HepG2 (cell line): Measurements from ENCODE around the gene MNT. TPM values are rescaled to one million over a fixed set of nuclear protein-coding genes. Genes with fewer than 3 reads are reported as not detected.

ENCODE experiments used
- ATAC-seq: fragments of 200-7000 bp; cut with Tn5 transposase; 3 replicates; pipeline ENCODE4 v1.9.1; 2020; ENCODE audit warnings: mild to moderate bottlenecking, moderate library complexity
- BruUV-seq: library from RNA; stranded (reverse); fragments of 400-500 nt; replicated peaks from 2 replicates; lab custom pipeline; 2021; lab: Mats Ljungman, UMichigan
- CTCF ChIA-PET: fragments of 300-600 bp; formaldehyde crosslinking; extraction: SDS; loops from one replicate; lab custom pipeline; 2021; ENCODE audit warnings: low total read pairs, inconsistent platforms, low intra/inter-chr PET ratio; lab: Yijun Ruan, JAX
- POLR2A ChIA-PET: fragments of 350-600 bp; sonication (Branson Sonifier 250); formaldehyde crosslinking; loops from one replicate; lab custom pipeline; 2020; ENCODE audit warnings: antibody characterized with exemption, inconsistent platforms; lab: Yijun Ruan, JAX
- DNase-seq: peaks from one replicate; pipeline ENCODE4 v3.0.0-alpha.2; 2015; ENCODE audit warnings: low spot score
- FAIRE-seq: peaks from 3 replicates; lab custom pipeline; 2011; peaks lifted over from hg19 to GRCh38; lab: Jason Lieb, UNC
- H2AFZ ChIP-seq: one replicate; pipeline ENCODE4 v1.6.1; 2011; ENCODE audit warnings: low read length, inconsistent platforms
- H3K27ac ChIP-seq: fragments of 300-600 bp; 3 replicates; pipeline ENCODE4 v1.8.0; 2011; ENCODE audit warnings: mixed run types, mild to moderate bottlenecking, mixed read lengths, low read length, inconsistent platforms; ENCODE audit not compliant: insufficient read depth; ENCODE audit errors: extremely low read length
- H3K27me3 ChIP-seq, 2 experiments: fragments of 200-600 bp in 1 of 2; 2 replicates in 1 of 2; 3 replicates in 1 of 2; pipeline versions ENCODE4 v1.6.0 to v1.8.0; 2011; ENCODE audit warnings: low read length in 2 of 2, mild to moderate bottlenecking in 2 of 2, moderate library complexity in 2 of 2, inconsistent platforms in 1 of 2; ENCODE audit not compliant: insufficient read depth in 2 of 2, control insufficient read depth in 1 of 2
- H3K36me3 ChIP-seq, 2 experiments: fragments of 200-600 bp in 1 of 2; replicated peaks in 1 of 2; 2 replicates in 1 of 2; 3 replicates in 1 of 2; pipeline versions ENCODE4 v1.5.1 to v1.8.0; 2011; ENCODE audit warnings: low read length in 2 of 2, inconsistent platforms in 1 of 2; ENCODE audit not compliant: insufficient read depth in 2 of 2, control insufficient read depth in 1 of 2
- H3K4me1 ChIP-seq: 2 replicates; pipeline ENCODE4 v1.5.1; 2012; ENCODE audit warnings: low read length, inconsistent platforms; ENCODE audit not compliant: insufficient read depth
- H3K4me2 ChIP-seq: 2 replicates; pipeline ENCODE4 v1.6.0; 2011; ENCODE audit warnings: low read depth, low read length, inconsistent platforms
- H3K4me3 ChIP-seq, 3 experiments: fragments of 200-600 bp in 1 of 3; sonication (generic), shearing (Covaris generic) in 1 of 3; replicated peaks in 1 of 3; 2 replicates each; pipeline ENCODE4 v1.5.1; 2011 to 2016; ENCODE audit warnings: low read length in 3 of 3, inconsistent platforms in 2 of 3, low read depth in 2 of 3, mild to moderate bottlenecking in 2 of 3, control low read depth in 1 of 3, mixed read lengths in 1 of 3; ENCODE audit not compliant: insufficient read depth in 1 of 3
- H3K79me2 ChIP-seq: one replicate; pipeline ENCODE4 v1.6.1; 2011; ENCODE audit warnings: low read length, inconsistent platforms; ENCODE audit not compliant: insufficient read depth
- H3K9ac ChIP-seq: 2 replicates; pipeline ENCODE4 v1.6.0; 2011; ENCODE audit warnings: mild to moderate bottlenecking, low read depth, low read length, inconsistent platforms; ENCODE audit not compliant: insufficient read depth
- H3K9me3 ChIP-seq: 2 replicates; pipeline ENCODE4 v1.5.1; 2012; ENCODE audit warnings: mild to moderate bottlenecking, low read length
- H4K20me1 ChIP-seq: 2 replicates; pipeline ENCODE4 v1.6.0; 2011; ENCODE audit warnings: inconsistent platforms, mild to moderate bottlenecking, low read length, moderate library complexity; ENCODE audit not compliant: insufficient read depth
- AGO2 ChIP-seq: fragments of 200-400 bp; formaldehyde crosslinking; optimal IDR thresholded peaks from 2 replicates; pipeline ENCODE3; 2017; ENCODE audit warnings: mild to moderate bottlenecking, low read depth, low read length, moderate library complexity
- GRHL1 ChIP-seq: sonication (generic); formaldehyde crosslinking; conservative IDR thresholded peaks from 2 replicates; pipeline ENCODE4 v1.8.0; 2022; ENCODE audit warnings: missing genetic modification reagents
- HINFP ChIP-seq: sonication (generic); formaldehyde crosslinking; IDR thresholded peaks from 2 replicates; pipeline ENCODE4 v1.4.0; 2020; ENCODE audit warnings: low read depth, mild to moderate bottlenecking, missing genetic modification reagents
- KAT8 ChIP-seq: IDR thresholded peaks from 2 replicates; pipeline ENCODE4 v1.6.1; 2016; ENCODE audit warnings: missing genetic modification reagents, missing compliant biosample characterization
- RBM22 ChIP-seq: fragments of 200-400 bp; formaldehyde crosslinking; optimal IDR thresholded peaks from 2 replicates; pipeline ENCODE3; 2017; ENCODE audit warnings: mild to moderate bottlenecking, low read length, moderate library complexity
- SIX4 ChIP-seq: sonication (generic); formaldehyde crosslinking; IDR thresholded peaks from 2 replicates; pipeline ENCODE4 v1.4.0; 2020; ENCODE audit warnings: missing genetic modification reagents
- UBTF ChIP-seq: sonication (generic); formaldehyde crosslinking; IDR thresholded peaks from 2 replicates; pipeline ENCODE4 v1.4.0; 2020; ENCODE audit warnings: mild to moderate bottlenecking, missing genetic modification reagents
- ZBTB49 ChIP-seq: sonication (generic); formaldehyde crosslinking; IDR thresholded peaks from 2 replicates; pipeline ENCODE4 v1.4.0; 2020; ENCODE audit warnings: missing genetic modification reagents, borderline replicate concordance
- ZNF430 ChIP-seq: sonication (generic); formaldehyde crosslinking; IDR thresholded peaks from 2 replicates; pipeline ENCODE4 v1.9.0; 2021; ENCODE audit warnings: mild to moderate bottlenecking, missing genetic modification reagents
- ZNF512B ChIP-seq: sonication (generic); formaldehyde crosslinking; IDR thresholded peaks from 2 replicates; pipeline ENCODE4 v1.5.1; 2020; ENCODE audit warnings: missing genetic modification reagents, mild to moderate bottlenecking, borderline replicate concordance
- ZNF713 ChIP-seq: sonication (generic); formaldehyde crosslinking; IDR thresholded peaks from 2 replicates; pipeline ENCODE4 v1.4.0; 2020; ENCODE audit warnings: mild to moderate bottlenecking, missing genetic modification reagents
- ZNF878 ChIP-seq: sonication (generic); formaldehyde crosslinking; IDR thresholded peaks from 2 replicates; pipeline ENCODE4 v1.8.1; 2023; ENCODE audit warnings: mild to moderate bottlenecking, missing genetic modification reagents, moderate library complexity
- WGBS: methylation state at CpG from one replicate; pipeline ENCODE4 v1.1.6; 2017; ENCODE audit warnings: low lambda C conversion rate; 5-methylcytosine and 5-hydroxymethylcytosine counted together
- in situ Hi-C: cut with HindIII; loops from 2 replicates; pipeline ENCODE4 v1.10.0; 2017; ENCODE audit warnings: low pct_unique_long_range_greater_than_20kb; ENCODE audit not compliant: extremely low pct_ligation_motif_present
- intact Hi-C: fragments of 100-400 bp; cut with micrococcal nuclease; formaldehyde crosslinking; loops from one replicate; pipeline ENCODE4 v1.10.0; 2022; ENCODE audit not compliant: unreplicated experiment
- polyA plus RNA-seq, 8 experiments: library from polyadenylated mRNA; depleted of rRNA in 3 of 8; stranded (reverse) in 7 of 8; unstranded in 1 of 8; fragments of >200 nt; fragmentation: Illumina TruSeq in 4 of 8; extraction: Trizol in 4 of 8; gene quantifications; 2 replicates each; pipeline versions ENCODE4 v1.2.1 to v1.2.3, GENCODE V29; 2011 to 2016; ENCODE audit warnings: low read depth in 4 of 8, missing spikeins in 1 of 8, mixed read lengths in 1 of 8; ENCODE audit not compliant: insufficient read depth in 1 of 8
- total RNA-seq, 5 experiments: library from RNA; depleted of rRNA; stranded (reverse); fragments of >200 nt; fragmentation: Illumina TruSeq; extraction: Trizol; gene quantifications; 2 replicates each; pipeline ENCODE4 v1.2.3, GENCODE V29; 2016; ENCODE audit warnings: low read depth in 1 of 5

MNT gene
- total and polyA plus RNA-seq, 2 of the 13 experiments (the other 11 are each of a cell fraction or from before 2014, with no cell fraction given): 2.1 to 3.5 TPM

GRCh38 chr17:2384439-2385127, 16.3 kb downstream of the MNT start:
- no peak for ATAC-seq
- Histone ChIP-seq H3K4me1 (peaks cover 27% of the 10 kb centered on the region), H3K9ac (no peak overlapping the region), H3K9me3 (no peaks in the 10 kb centered on the region), H3K4me3 (no peak overlapping the region), H3K4me2 (no peak overlapping the region), H3K79me2 (no peaks in the 10 kb centered on the region), H3K36me3 (peaks cover 3 to 15% of the 10 kb centered on the region in 2 experiments; a peak in 2 of 5 replicates), H3K27me3 (no peaks in the 10 kb centered on the region), H4K20me1 (0 out of 2 replicates have a peak, but pooled peaks cover 3% of the 10 kb centered on the region), H2AFZ (no peak overlapping the region), H3K27ac (no peak overlapping the region)
- FAIRE-seq: no peak
- in situ Hi-C loops (no loop called here), intact Hi-C loops (no loop called here)
- CTCF ChIA-PET: interaction anchor here (4.7 kb wide), 1 partner anchor 31 kb away, joined by 65 read pairs; no protein-coding TSS in a partner anchor
- no peak for DNase-seq
- POLR2A ChIA-PET: interaction anchor here (0.7 to 1.9 kb wide), 2 partner anchors 14 to 17 kb away, joined by 3 to 7 read pairs; no protein-coding TSS in a partner anchor
- 83% methylated on average over 15 of the region's 22 CpGs for WGBS
- BruUV-seq: no TSS peak
- TF ChIP-seq RBM22: peak; percentile 34
- TF ChIP-seq GRHL1: no peak
- TF ChIP-seq ZNF512B: no peak
- TF ChIP-seq SIX4 (CRISPR knock-in tag): no peak
- TF ChIP-seq ZBTB49 (CRISPR knock-in tag): no peak
- TF ChIP-seq ZNF878 (CRISPR knock-in tag): no peak
- TF ChIP-seq ZNF713 (CRISPR knock-in tag): no peak
- 0 out of 2 replicates have a peak, but pooled peaks have one; percentile 7 for TF ChIP-seq UBTF (CRISPR knock-in tag)
- TF ChIP-seq HINFP (CRISPR knock-in tag): no peak
- no peak for TF ChIP-seq KAT8 (CRISPR knock-in tag)
- TF ChIP-seq AGO2: peak; percentile 57
- no peak for TF ChIP-seq ZNF430 (CRISPR knock-in tag)
